Keratinocyte (primary cell): ENCODE measurements around the gene CACHD1. TPM values are rescaled to one million over a fixed set of nuclear protein-coding genes. Genes with fewer than 3 reads are reported as not detected.

Source experiments
- DNase-seq: peaks from one replicate; pipeline ENCODE4 v3.0.0-alpha.2; 2011; ENCODE audit warnings: low read depth, missing footprints, low spot score
- FAIRE-seq: peaks from 2 replicates; lab custom pipeline; 2011; peaks lifted over from hg19 to GRCh38; lab: Jason Lieb, UNC
- H2AFZ ChIP-seq: 2 replicates; pipeline ENCODE4 v1.6.0; 2012; ENCODE audit warnings: low read length, control low read depth, inconsistent platforms; ENCODE audit not compliant: control insufficient read depth
- H3K27ac ChIP-seq: 2 replicates; pipeline ENCODE4 v1.5.1; 2011; ENCODE audit warnings: low read length; ENCODE audit not compliant: control insufficient read depth, insufficient read depth
- H3K27me3 ChIP-seq: 3 replicates; pipeline ENCODE4 v1.6.0; 2011; ENCODE audit warnings: low read length; ENCODE audit not compliant: control insufficient read depth, insufficient read depth; ENCODE audit errors: extremely low read depth
- H3K36me3 ChIP-seq, 2 experiments: 2 replicates in 1 of 2; 3 replicates in 1 of 2; pipeline ENCODE4 v1.5.1; 2011; ENCODE audit warnings: low read length in 2 of 2, mild to moderate bottlenecking in 1 of 2; ENCODE audit not compliant: control insufficient read depth in 2 of 2, insufficient read depth in 2 of 2; ENCODE audit errors: extremely low read depth in 1 of 2
- H3K4me1 ChIP-seq: 3 replicates; pipeline ENCODE4 v1.5.1; 2011; ENCODE audit warnings: low read length; ENCODE audit not compliant: control insufficient read depth, insufficient read depth; ENCODE audit errors: extremely low read depth
- H3K4me2 ChIP-seq: 3 replicates; pipeline ENCODE4 v1.6.0; 2011; ENCODE audit warnings: low read depth, low read length; ENCODE audit not compliant: control insufficient read depth, insufficient read depth; ENCODE audit errors: extremely low read depth
- H3K4me3 ChIP-seq, 3 experiments: fragments of 200-600 bp in 1 of 3; sonication (generic) in 1 of 3; 2 replicates in 2 of 3; 3 replicates in 1 of 3; pipeline ENCODE4 v1.5.1; 2011 to 2016; ENCODE audit warnings: low read length in 3 of 3, mild to moderate bottlenecking in 3 of 3, control low read depth in 2 of 3, inconsistent platforms in 1 of 3, low read depth in 1 of 3, mixed read lengths in 1 of 3, mixed run types in 1 of 3, moderate library complexity in 1 of 3; ENCODE audit not compliant: control insufficient read depth in 2 of 3, insufficient read depth in 2 of 3; ENCODE audit errors: extremely low read depth in 1 of 3
- H3K79me2 ChIP-seq: 2 replicates; pipeline ENCODE4 v1.6.0; 2012; ENCODE audit warnings: low read length; ENCODE audit not compliant: control insufficient read depth, insufficient read depth
- H3K9ac ChIP-seq: 3 replicates; pipeline ENCODE4 v1.6.0; 2011; ENCODE audit warnings: low read length; ENCODE audit not compliant: control insufficient read depth, insufficient read depth; ENCODE audit errors: extremely low read depth
- H3K9me1 ChIP-seq: 3 replicates; pipeline ENCODE4 v1.6.0; 2011; ENCODE audit warnings: low read length; ENCODE audit not compliant: control insufficient read depth, insufficient read depth; ENCODE audit errors: extremely low read depth
- H3K9me3 ChIP-seq: 2 replicates; pipeline ENCODE4 v1.5.1; 2012; ENCODE audit warnings: low read depth, low read length; ENCODE audit not compliant: control insufficient read depth
- H4K20me1 ChIP-seq: 3 replicates; pipeline ENCODE4 v1.6.0; 2011; ENCODE audit warnings: low read length; ENCODE audit not compliant: control insufficient read depth, insufficient read depth; ENCODE audit errors: extremely low read depth
- CTCF ChIP-seq, 3 experiments: IDR thresholded peaks in 1 of 3; conservative IDR thresholded peaks in 1 of 3; optimal IDR thresholded peaks in 1 of 3; 2 replicates in 2 of 3; 3 replicates in 1 of 3; pipeline versions ENCODE3 to v1.5.1; 2011; ENCODE audit warnings: low read length in 3 of 3, mild to moderate bottlenecking in 3 of 3, moderate library complexity in 2 of 3, control low read depth in 1 of 3, inconsistent platforms in 1 of 3; ENCODE audit not compliant: insufficient read depth in 2 of 3; ENCODE audit errors: extremely low read depth in 1 of 3
- EZH2 ChIP-seq: IDR thresholded peaks from one replicate; pipeline ENCODE4 v1.6.1; 2012; ENCODE audit warnings: inconsistent platforms, mild to moderate bottlenecking, low read length, moderate library complexity
- dilution Hi-C: fragments of 300-500 bp; cut with MboI; formaldehyde crosslinking; loops from one replicate; pipeline ENCODE4 v1.7.0; 2020; ENCODE audit warnings: low sequenced_read_pairs; ENCODE audit not compliant: extremely low pct_ligation_motif_present
- polyA plus RNA-seq, 5 experiments: library from polyadenylated mRNA; depleted of rRNA in 3 of 5; stranded (reverse) in 3 of 5; stranded (forward) in 1 of 5; unstranded in 1 of 5; fragments of >200 nt; gene quantifications; 1 replicate in 1 of 5; 2 replicates in 3 of 5; 3 replicates in 1 of 5; pipeline versions ENCODE4 v1.2.1 to v1.2.3, GENCODE V29; 2011 to 2012; ENCODE audit warnings: missing spikeins in 2 of 5, low read depth in 1 of 5, low replicate concordance in 1 of 5

CACHD1 gene
- polyA plus RNA-seq, 1 donor (not counting 4 experiments of a cell fraction or from before 2014, with no cell fraction given), result 2.4 TPM

GRCh38 chr1:64490213-64490818 lies 20.4 kb downstream of the CACHD1 start:
- FAIRE-seq (no peak), DNase-seq (no peak)
- Histone ChIP-seq H3K36me3 (no peaks in the 10 kb centered on the region), H3K4me3 (no peak overlapping the region), H3K27ac (no peak overlapping the region), H3K4me1 (no peaks in the 10 kb centered on the region), H3K9ac (no peak overlapping the region), H3K27me3 (no peaks in the 10 kb centered on the region), H2AFZ (no peak overlapping the region), H3K4me2 (no peak overlapping the region), H3K9me3 (no peaks in the 10 kb centered on the region), H3K9me1 (no peaks in the 10 kb centered on the region), H3K79me2 (no peaks in the 10 kb centered on the region), H4K20me1 (no peaks in the 10 kb centered on the region)
- no peak for TF ChIP-seq EZH2
- TF ChIP-seq CTCF (optimal IDR thresholded peaks at IDR 0.05 in 1 of 3, IDR thresholded peaks at IDR 0.05 in 1 of 3, conservative IDR thresholded peaks at IDR 0.05 in 1 of 3; ENCODE audit: extremely low read depth in 1 of 3, insufficient read depth in 2 of 3, low read length in 3 of 3), result no peak
- dilution Hi-C loops, result no loop called here

GRCh38 chr1:64492424-64492823 lies 22.5 kb downstream of the CACHD1 start:
- Histone ChIP-seq H3K27ac (no peak overlapping the region), H3K4me1 (no peaks in the 10 kb centered on the region), H2AFZ (no peak overlapping the region), H3K4me2 (no peak overlapping the region), H3K9ac (no peak overlapping the region), H3K4me3 (no peak overlapping the region), H4K20me1 (no peaks in the 10 kb centered on the region), H3K36me3 (no peaks in the 10 kb centered on the region), H3K9me3 (no peaks in the 10 kb centered on the region), H3K9me1 (no peaks in the 10 kb centered on the region), H3K27me3 (no peaks in the 10 kb centered on the region), H3K79me2 (no peaks in the 10 kb centered on the region)
- no peak for DNase-seq
- FAIRE-seq, result no peak
- TF ChIP-seq EZH2 (no peak), CTCF (optimal IDR thresholded peaks at IDR 0.05 in 1 of 3, IDR thresholded peaks at IDR 0.05 in 1 of 3, conservative IDR thresholded peaks at IDR 0.05 in 1 of 3; ENCODE audit: extremely low read depth in 1 of 3, insufficient read depth in 2 of 3, low read length in 3 of 3) (no peak)
- dilution Hi-C loops, result no loop called here
